ENCODE measurements around the gene AZU1. TPM values are rescaled to one million over a fixed set of nuclear protein-coding genes. Genes with fewer than 3 reads are reported as not detected.

AZU1 gene
- total RNA-seq, 2 experiments from 2014 or later: not detected

- CTCF ChIA-PET: no interaction called here
- POLR2A ChIA-PET: interaction anchor here (1.0 to 9.6 kb wide), 8 partner anchors 9 to 183 kb away, joined by 3 to 106 read pairs (median 4); partner anchors contain the start of gene AZU1
Observed at GRCh38 chr19:804419-805165, 23.0 kb upstream of the AZU1 start.

GRCh38 chr19:805166-805551 lies 22.5 kb upstream of the AZU1 start:
- no peaks in the 10 kb centered on the region for H3K27me3 Mint-ChIP-seq
- no peak overlapping the region for H3K27ac Mint-ChIP-seq
- ChIA-PET CTCF (no interaction called here), POLR2A (interaction anchor here (1.0 to 9.6 kb wide), 8 partner anchors 6 to 32 kb away, joined by 3 to 106 read pairs (median 4); partner anchors contain the start of genes AZU1 and PTBP1)
- H3K9me3 Mint-ChIP-seq: no peaks in the 10 kb centered on the region
- DNase-seq (no peak), ATAC-seq (no peak)
- H3K4me3 Mint-ChIP-seq: no peak overlapping the region
- H3K36me3 Mint-ChIP-seq (ENCODE audit: low read depth): peaks cover 68% of the 10 kb centered on the region
- H3K4me1 Mint-ChIP-seq (ENCODE audit: low read depth): peaks cover 36% of the 10 kb centered on the region
- TF ChIP-seq, protein P1, sequence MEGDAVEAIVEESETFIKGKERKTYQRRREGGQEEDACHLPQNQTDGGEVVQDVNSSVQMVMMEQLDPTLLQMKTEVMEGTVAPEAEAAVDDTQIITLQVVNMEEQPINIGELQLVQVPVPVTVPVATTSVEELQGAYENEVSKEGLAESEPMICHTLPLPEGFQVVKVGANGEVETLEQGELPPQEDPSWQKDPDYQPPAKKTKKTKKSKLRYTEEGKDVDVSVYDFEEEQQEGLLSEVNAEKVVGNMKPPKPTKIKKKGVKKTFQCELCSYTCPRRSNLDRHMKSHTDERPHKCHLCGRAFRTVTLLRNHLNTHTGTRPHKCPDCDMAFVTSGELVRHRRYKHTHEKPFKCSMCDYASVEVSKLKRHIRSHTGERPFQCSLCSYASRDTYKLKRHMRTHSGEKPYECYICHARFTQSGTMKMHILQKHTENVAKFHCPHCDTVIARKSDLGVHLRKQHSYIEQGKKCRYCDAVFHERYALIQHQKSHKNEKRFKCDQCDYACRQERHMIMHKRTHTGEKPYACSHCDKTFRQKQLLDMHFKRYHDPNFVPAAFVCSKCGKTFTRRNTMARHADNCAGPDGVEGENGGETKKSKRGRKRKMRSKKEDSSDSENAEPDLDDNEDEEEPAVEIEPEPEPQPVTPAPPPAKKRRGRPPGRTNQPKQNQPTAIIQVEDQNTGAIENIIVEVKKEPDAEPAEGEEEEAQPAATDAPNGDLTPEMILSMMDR (IDR thresholded peaks at IDR 0.05): no peak
- intact Hi-C loops (cut with micrococcal nuclease): no loop called here

More at GRCh38 chr19:804419-805165, 23.0 kb upstream of the AZU1 start:
- Mint-ChIP-seq H3K27me3 (no peaks in the 10 kb centered on the region), H3K4me1 (ENCODE audit: low read depth) (peaks cover 41% of the 10 kb centered on the region), H3K4me3 (no peak overlapping the region), H3K27ac (no peak overlapping the region), H3K9me3 (no peaks in the 10 kb centered on the region), H3K36me3 (ENCODE audit: low read depth) (peaks cover 68% of the 10 kb centered on the region)
- intact Hi-C loops (cut with micrococcal nuclease): no loop called here
- ATAC-seq (no peak), DNase-seq (no peak)
- TF ChIP-seq, protein P1 (IDR thresholded peaks at IDR 0.05): no peak

DNA sequence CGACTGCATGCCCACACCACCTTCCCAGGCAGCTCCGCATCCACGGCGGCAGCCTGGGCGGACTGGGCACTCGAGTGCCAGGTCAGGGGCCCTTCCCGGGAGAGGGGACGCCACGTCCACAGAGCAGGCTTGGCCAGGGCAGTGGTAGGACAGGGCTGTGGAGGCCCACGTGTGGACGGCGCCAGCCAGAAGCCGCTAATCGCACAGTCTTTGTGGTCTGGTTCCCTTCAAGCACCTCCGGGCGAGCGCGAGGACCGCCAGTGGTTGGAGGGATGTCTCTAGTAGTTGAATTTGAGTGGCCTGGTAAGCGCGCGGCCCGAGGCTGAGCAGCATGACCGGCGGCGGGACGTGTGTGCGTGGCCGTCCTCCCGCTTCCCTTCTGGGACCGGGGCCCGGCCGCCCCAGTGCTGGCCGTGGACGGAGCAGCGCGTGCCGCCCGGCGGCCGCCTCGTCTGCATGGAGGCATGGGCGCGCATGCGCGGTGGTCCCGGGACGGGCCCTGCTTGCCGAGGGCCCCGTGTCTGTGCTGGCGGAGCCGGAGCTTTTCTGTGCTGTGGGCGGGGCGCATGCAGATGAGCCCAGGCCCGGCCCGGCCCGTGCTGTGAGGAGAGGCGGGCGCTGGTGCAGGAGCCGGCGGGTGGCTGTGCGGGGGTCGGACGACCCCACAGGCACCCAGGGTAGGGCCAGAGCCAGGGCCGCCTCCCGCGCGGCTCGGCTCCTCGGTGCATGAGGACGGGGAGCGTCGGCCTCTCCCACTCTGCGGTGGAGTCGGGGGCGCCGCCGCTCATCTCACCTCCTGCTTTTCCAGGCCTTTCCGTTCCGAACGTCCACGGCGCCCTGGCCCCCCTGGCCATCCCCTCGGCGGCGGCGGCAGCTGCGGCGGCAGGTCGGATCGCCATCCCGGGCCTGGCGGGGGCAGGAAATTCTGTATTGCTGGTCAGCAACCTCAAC lies 21.8 kb upstream of the AZU1 start:
- ATAC-seq (no peak), DNase-seq (no peak)
- peaks cover 30% of the 10 kb centered on the region for H3K4me1 Mint-ChIP-seq (ENCODE audit: low read depth)
- H3K27me3 Mint-ChIP-seq: no peaks in the 10 kb centered on the region
- H3K36me3 Mint-ChIP-seq (ENCODE audit: low read depth): peaks cover 67% of the 10 kb centered on the region
- no peak overlapping the region for H3K27ac Mint-ChIP-seq
- TF ChIP-seq, protein P1 (IDR thresholded peaks at IDR 0.05): no peak
- ChIA-PET CTCF (no interaction called here), POLR2A (interaction anchor here (1.0 to 6.8 kb wide), 7 partner anchors 6 to 611 kb away, joined by 3 to 99 read pairs (median 4); partner anchors contain the start of genes AZU1 and PTBP1)
- no peak overlapping the region for H3K4me3 Mint-ChIP-seq
- H3K9me3 Mint-ChIP-seq: no peaks in the 10 kb centered on the region
- intact Hi-C loops (cut with micrococcal nuclease): no loop called here

- H3K27me3 Mint-ChIP-seq: no peaks in the 10 kb centered on the region
- H3K27ac Mint-ChIP-seq: no peak overlapping the region
- CTCF ChIA-PET: no interaction called here
- peaks cover 23% of the 10 kb centered on the region for H3K4me1 Mint-ChIP-seq (ENCODE audit: low read depth)
- TF ChIP-seq, protein P1 (IDR thresholded peaks at IDR 0.05): no peak
- intact Hi-C loops (cut with micrococcal nuclease): no loop called here
- no peak for DNase-seq
- ATAC-seq: no peak
- peaks cover 63% of the 10 kb centered on the region for H3K36me3 Mint-ChIP-seq (ENCODE audit: low read depth)
- H3K9me3 Mint-ChIP-seq: no peaks in the 10 kb centered on the region
- POLR2A ChIA-PET: interaction anchor here (0.7 to 6.8 kb wide), 3 partner anchors 7 to 610 kb away, joined by 3 to 99 read pairs (median 3); partner anchors contain the start of gene PTBP1
- H3K4me3 Mint-ChIP-seq: no peak overlapping the region
Observed at GRCh38 chr19:806815-807421, 20.7 kb upstream of the AZU1 start.

Data from activated CD8-positive, alpha-beta T cell treated with anti-CD3 and anti-CD28 coated beads for 36 hours (primary cell).